Measurements from ENCODE around the gene ARFIP1. TPM values are rescaled to one million over a fixed set of nuclear protein-coding genes. Genes with fewer than 3 reads are reported as not detected.

ARFIP1 gene
- total and polyA plus RNA-seq, 2 of the 8 experiments (the other 6 are each of a cell fraction or from before 2014, with no cell fraction given), result 13.5 to 38.0 TPM

DNA sequence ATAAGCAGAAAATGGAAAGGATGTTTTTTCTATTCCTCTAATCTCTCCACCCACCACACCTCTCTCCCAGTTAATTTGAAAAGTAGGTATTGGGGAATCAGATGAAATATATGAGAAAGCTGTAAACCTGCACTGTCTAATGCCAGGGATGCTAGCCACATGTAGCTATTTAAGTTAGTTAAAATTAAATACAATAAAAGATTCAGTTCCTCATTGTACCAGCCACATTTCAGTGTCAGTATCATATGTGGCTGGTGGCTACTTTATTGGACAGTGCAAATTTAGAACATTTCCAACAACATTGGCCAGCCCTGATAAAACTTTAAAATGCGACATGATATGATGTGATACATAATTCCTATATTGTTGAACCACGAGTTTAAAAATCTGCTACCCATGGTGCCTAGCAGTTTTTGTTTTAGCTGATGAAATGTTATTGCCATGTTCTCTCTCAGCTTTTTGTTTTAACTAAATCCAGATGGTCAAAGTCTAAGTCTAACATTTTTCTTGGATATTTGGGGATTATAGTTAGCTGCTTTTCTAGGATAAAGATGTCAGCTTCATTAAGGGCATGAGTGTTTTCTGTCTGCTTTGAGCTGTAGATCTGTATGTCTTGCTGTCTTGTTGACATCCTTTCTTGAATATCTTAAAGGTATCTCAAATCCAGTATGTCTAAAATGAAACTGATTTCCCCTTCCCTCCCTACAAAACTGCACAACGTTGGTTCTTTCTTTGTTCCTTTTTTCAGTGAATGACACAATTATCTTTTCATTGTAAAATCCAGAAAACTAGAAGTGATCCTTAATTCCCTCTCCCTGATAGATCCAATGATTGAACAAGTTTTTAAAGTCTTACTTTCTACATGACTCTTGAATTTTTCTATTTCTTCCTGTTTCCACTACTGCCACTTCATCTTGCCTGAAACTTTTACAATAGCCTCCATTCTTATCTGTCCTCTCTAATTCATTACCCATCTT lies 6.2 kb downstream of the ARFIP1 start:
- Histone ChIP-seq H3K56ac (replicated peaks; ENCODE audit: insufficient read length, low read depth, low read length) (no peak overlapping the region), H4K91ac (replicated peaks; ENCODE audit: insufficient read length, low read length) (no peak overlapping the region), H3K9me3 (ENCODE audit: insufficient read depth in 2 of 2, low read depth in 1 of 2, low read length in 1 of 2) (no peaks in the 10 kb centered on the region), H2BK120ac (replicated peaks; ENCODE audit: low read depth, low read length) (no peak overlapping the region), H2AK5ac (ENCODE audit: low read depth, low read length) (no peak overlapping the region), H3K23ac (ENCODE audit: insufficient read length) (no peak overlapping the region), H3K18ac (ENCODE audit: extremely low read depth, low read length) (no peak overlapping the region), H3K23me2 (ENCODE audit: low read depth, low read length) (no peaks in the 10 kb centered on the region), H2BK20ac (ENCODE audit: low read length) (no peak overlapping the region), H3K4me2 (ENCODE audit: insufficient read depth in 1 of 2, low read depth in 2 of 2, low read length in 2 of 2) (no peak overlapping the region), H2BK5ac (ENCODE audit: low read depth, low read length) (no peak overlapping the region), H3K79me2 (ENCODE audit: control insufficient read depth in 1 of 2, insufficient read depth in 2 of 2, low read length in 2 of 2) (peaks cover 14 to 92% of the 10 kb centered on the region in 2 experiments), H3K4me3 (ENCODE audit: extremely low read depth in 1 of 4, insufficient read depth in 2 of 4, low read depth in 3 of 4, low read length in 4 of 4) (no peak overlapping the region), H3K4me1 (replicated peaks in 1 of 4; ENCODE audit: control insufficient read depth in 3 of 4, insufficient read depth in 4 of 4, low read length in 3 of 4) (no peaks in the 10 kb centered on the region), H2BK15ac (ENCODE audit: low read length) (no peak overlapping the region), H4K8ac (ENCODE audit: extremely low read depth, insufficient read depth, low read length) (no peak overlapping the region), H2BK12ac (ENCODE audit: low read depth, low read length) (no peak overlapping the region), H3K4ac (replicated peaks; ENCODE audit: insufficient read length, low read depth, low read length) (no peak overlapping the region), H4K20me1 (replicated peaks in 1 of 2; ENCODE audit: control insufficient read depth in 1 of 2, insufficient read depth in 2 of 2, low read length in 2 of 2) (peaks cover 0 to 1% of the 10 kb centered on the region in 2 experiments), H3K79me1 (ENCODE audit: low read depth, low read length) (no peaks in the 10 kb centered on the region), H3K36me3 (ENCODE audit: control insufficient read depth in 2 of 4, insufficient read depth in 4 of 4, low read length in 3 of 4) (no peaks in the 10 kb centered on the region), H3K27me3 (replicated peaks in 1 of 4; ENCODE audit: control insufficient read depth in 3 of 4, extremely low read depth in 1 of 4, insufficient read depth in 3 of 4, low read length in 3 of 4) (no peaks in the 10 kb centered on the region), H4K5ac (ENCODE audit: insufficient read length, low read depth, low read length) (no peak overlapping the region), H2AFZ (ENCODE audit: low read length) (no peak overlapping the region), H3K9ac (replicated peaks in 1 of 4; ENCODE audit: extremely low read depth in 1 of 4, low read depth in 3 of 4, low read length in 3 of 4) (no peak overlapping the region), H3K14ac (ENCODE audit: insufficient read length) (no peak overlapping the region), H3K27ac (ENCODE audit: low read depth, low read length) (no peak overlapping the region)
- WGBS, 2 experiments (ENCODE audit: extremely low coverage in 1 of 2, insufficient coverage in 1 of 2, insufficient read length in 1 of 2, insufficient replicate concordance in 2 of 2, low coverage in 1 of 2, low lambda C conversion rate in 2 of 2, missing lambda C conversion rate in 1 of 2), result 84% methylated on average over 3 of the region's 3 CpGs; no CpG with 5 or more reads in 1 of the 2 experiments
- ChIA-PET CTCF (ENCODE audit: partially characterized antibody) (interaction anchor here (0.6 to 1.1 kb wide), 3 partner anchors 16 to 1774 kb away, joined by 3 to 5 read pairs (median 3); no protein-coding TSS in a partner anchor), POLR2A (ENCODE audit: partially characterized antibody) (no interaction called here)
- FAIRE-seq (no peak), DNase-seq (ENCODE audit: low read depth in 1 of 2, low spot score in 2 of 2) (no peak)
- TF ChIP-seq POLR2AphosphoS5 (IDR thresholded peaks at IDR 0.05; ENCODE audit: low read depth, low read length), result no peak
- no peak for TF ChIP-seq SAP30 (IDR thresholded peaks at IDR 0.05; ENCODE audit: insufficient read depth, insufficient replicate concordance, low read length)
- TF ChIP-seq EZH2 (IDR thresholded peaks at IDR 0.05; ENCODE audit: low read depth, low read length, severe bottlenecking), result no peak
- TF ChIP-seq BACH1 (IDR thresholded peaks at IDR 0.05; ENCODE audit: low read length), result no peak
- TF ChIP-seq SP4 (IDR thresholded peaks at IDR 0.05; ENCODE audit: low read length), result no peak
- TF ChIP-seq HDAC2 (IDR thresholded peaks at IDR 0.05; ENCODE audit: borderline replicate concordance in 1 of 2, low read depth in 2 of 2, low read length in 2 of 2), result no peak
- TF ChIP-seq RBBP5 (IDR thresholded peaks at IDR 0.05; ENCODE audit: borderline replicate concordance, low read depth, low read length), result no peak
- no peak for TF ChIP-seq KDM4A (IDR thresholded peaks at IDR 0.05; ENCODE audit: low read depth, low read length, severe bottlenecking)
